Ishikawa (cell line): ENCODE data around the gene PRKAR2B.
A peak's percentile ranks its signal among the peaks of the same experiment; 100 is the strongest.

Experiments
- CEBPB ChIP-seq: IDR thresholded peaks from 2 replicates; pipeline ENCODE4 v1.6.1; 2012
- CREB1 ChIP-seq: IDR thresholded peaks from 2 replicates; pipeline ENCODE4 v1.6.1; 2012; ENCODE audit warnings: low read depth
- EGR1 ChIP-seq: IDR thresholded peaks from 2 replicates; pipeline ENCODE4 v1.6.1; 2012
- EP300 ChIP-seq: IDR thresholded peaks from 2 replicates; pipeline ENCODE4 v1.6.1; 2012; ENCODE audit warnings: borderline replicate concordance
- FOXM1 ChIP-seq: IDR thresholded peaks from 2 replicates; pipeline ENCODE4 v1.6.1; 2012; ENCODE audit warnings: low read depth, borderline replicate concordance
- MAX ChIP-seq: IDR thresholded peaks from 2 replicates; pipeline ENCODE4 v1.6.1; 2012
- NFIC ChIP-seq: IDR thresholded peaks from 2 replicates; pipeline ENCODE4 v1.6.1; 2012
- RAD21 ChIP-seq: IDR thresholded peaks from 2 replicates; pipeline ENCODE4 v1.6.1; 2012; ENCODE audit warnings: low read depth
- REST ChIP-seq: IDR thresholded peaks from 2 replicates; pipeline ENCODE4 v1.6.1; 2012; ENCODE audit warnings: low read depth, mild to moderate bottlenecking
- TAF1 ChIP-seq: IDR thresholded peaks from 2 replicates; pipeline ENCODE4 v1.6.1; 2012; ENCODE audit warnings: low read depth, mild to moderate bottlenecking
- TCF12 ChIP-seq: IDR thresholded peaks from 2 replicates; pipeline ENCODE4 v1.6.1; 2012; ENCODE audit warnings: low read depth
- TEAD4 ChIP-seq: IDR thresholded peaks from 2 replicates; pipeline ENCODE4 v1.6.1; 2012
- USF1 ChIP-seq: IDR thresholded peaks from 2 replicates; pipeline ENCODE4 v1.6.1; 2012
- YY1 ChIP-seq: IDR thresholded peaks from 2 replicates; pipeline ENCODE4 v1.6.1; 2012; ENCODE audit warnings: low read depth
- ZBTB7A ChIP-seq: IDR thresholded peaks from 2 replicates; pipeline ENCODE4 v1.6.1; 2012; ENCODE audit warnings: low read depth

The PRKAR2B gene

GRCh38 chr7:107148721-107149120 is 104.2 kb downstream of the PRKAR2B start:
- TF ChIP-seq CREB1 = no peak
- TF ChIP-seq TCF12 = no peak
- no peak for TF ChIP-seq REST
- no peak for TF ChIP-seq EGR1
- TF ChIP-seq NFIC = no peak
- no peak for TF ChIP-seq YY1

- TF ChIP-seq MAX (no peak), REST (no peak), EGR1 (no peak), TAF1 (no peak), RAD21 (no peak), NFIC (no peak), ZBTB7A (no peak), CREB1 (no peak), TCF12 (no peak), YY1 (no peak), CEBPB (no peak), EP300 (no peak), USF1 (no peak), TEAD4 (no peak), FOXM1 (no peak)
These were observed 105.4 kb downstream of the PRKAR2B start for GRCh38 chr7:107149863-107150262.

GRCh38 chr7:107150375-107151073 is 106.0 kb downstream of the PRKAR2B start:
- TF ChIP-seq RAD21 = peak; percentile 56
- TF ChIP-seq REST = no peak

GRCh38 chr7:107151538-107151937 is 107.0 kb downstream of the PRKAR2B start:
- TF ChIP-seq CEBPB = no peak
- TF ChIP-seq USF1 = no peak
- no peak for TF ChIP-seq REST
- no peak for TF ChIP-seq FOXM1
- TF ChIP-seq TAF1 = no peak
- no peak for TF ChIP-seq TCF12
- TF ChIP-seq ZBTB7A = no peak
- no peak for TF ChIP-seq CREB1
- TF ChIP-seq TEAD4 = no peak
- TF ChIP-seq MAX = no peak
- TF ChIP-seq EGR1 = no peak
- no peak for TF ChIP-seq NFIC
- TF ChIP-seq EP300 = no peak
- TF ChIP-seq YY1 = no peak
- no peak for TF ChIP-seq RAD21
